ENCODE results near the gene TMEM132E.

- TF ChIP-seq CTCF (IDR thresholded peaks at IDR 0.05), result no peak
- TF ChIP-seq POLR2AphosphoS5 (IDR thresholded peaks at IDR 0.05), result no peak
- no peak for TF ChIP-seq EP300 (IDR thresholded peaks at IDR 0.05)
- no peak for TF ChIP-seq POLR2A (IDR thresholded peaks at IDR 0.05)
These were observed 18.9 kb downstream of the TMEM132E start for GRCh38 chr17:34598161-34598776.

Data from suprapubic skin (tissue), 4 donors.